HG02678 (cell line): ENCODE measurements around the gene GRK2.
"Not testable (repeated sequence)": the region's sequence is repeated elsewhere in the genome, so short reads cannot be mapped to it uniquely, and the experiment has no call there.

Source experiments
- ATAC-seq: cut with Tn5 transposase; IDR thresholded peaks from one replicate; pipeline ENCODE4 v1.9.1; 2021; ENCODE audit warnings: mild to moderate bottlenecking, moderate library complexity; ENCODE audit not compliant: unreplicated experiment

Gene GRK2

GRCh38 chr11:67310246-67311050, 44.2 kb downstream of the GRK2 start:
- ATAC-seq, result no peak

- no peak for ATAC-seq
Measured at GRCh38 chr11:67311051-67311555, 44.8 kb downstream of the GRK2 start.

- no peak for ATAC-seq
Measured at GRCh38 chr11:67311556-67312082, 45.3 kb downstream of the GRK2 start.

GRCh38 chr11:67312187-67313021, 46.1 kb downstream of the GRK2 start:
- no peak for ATAC-seq

- ATAC-seq, result no peak
Measured at GRCh38 chr11:67313125-67313890, 47.0 kb downstream of the GRK2 start.

- ATAC-seq, result no peak
Measured at GRCh38 chr11:67314218-67314617, 47.9 kb downstream of the GRK2 start.

GRCh38 chr11:67315325-67315909, 49.1 kb downstream of the GRK2 start:
- ATAC-seq, result no peak

GRCh38 chr11:67316882-67317204, 50.6 kb downstream of the GRK2 start:
- ATAC-seq, result no peak

GRCh38 chr11:67317205-67317887, 51.1 kb downstream of the GRK2 start:
- peak; percentile 89 for ATAC-seq

GRCh38 chr11:67317888-67318555, 51.7 kb downstream of the GRK2 start:
- peak; percentile 17 for ATAC-seq

GRCh38 chr11:67318876-67319275, 52.6 kb downstream of the GRK2 start:
- ATAC-seq, result not testable (repeated sequence)

GRCh38 chr11:67320011-67320410, 53.7 kb downstream of the GRK2 start:
- no peak for ATAC-seq

- ATAC-seq, result no peak
Measured at GRCh38 chr11:67320691-67321090, 54.4 kb downstream of the GRK2 start.

- ATAC-seq, result no peak
Measured at GRCh38 chr11:67321313-67321871, 55.1 kb downstream of the GRK2 start.

GRCh38 chr11:67322049-67322448, 55.8 kb downstream of the GRK2 start:
- ATAC-seq, result no peak

GRCh38 chr11:67323526-67323925, 57.3 kb downstream of the GRK2 start:
- ATAC-seq, result no peak

- no peak for ATAC-seq
Measured at GRCh38 chr11:67332081-67332691, 65.9 kb downstream of the GRK2 start.
